ENCODE measurements around the gene DUSP1. TPM values are rescaled to one million over a fixed set of nuclear protein-coding genes. Genes with fewer than 3 reads are reported as not detected.

The DUSP1 gene
- total and polyA plus RNA-seq, 9 of the 15 experiments (the other 6 are each of a cell fraction or from before 2014, with no cell fraction given) = 2.1 to 14.2 (median 8.5) TPM

- no peak; the same call in 1 of the 2 replicates for TF ChIP-seq E2F1 (CRISPR knock-in tag; IDR thresholded peaks at IDR 0.05)
- no peak for TF ChIP-seq ARHGAP35 (IDR thresholded peaks at IDR 0.05; ENCODE audit: partially characterized antibody)
- peak; percentile 87 for TF ChIP-seq EP300 (IDR thresholded peaks at IDR 0.05; ENCODE audit: low read length)
- TF ChIP-seq, protein P1, sequence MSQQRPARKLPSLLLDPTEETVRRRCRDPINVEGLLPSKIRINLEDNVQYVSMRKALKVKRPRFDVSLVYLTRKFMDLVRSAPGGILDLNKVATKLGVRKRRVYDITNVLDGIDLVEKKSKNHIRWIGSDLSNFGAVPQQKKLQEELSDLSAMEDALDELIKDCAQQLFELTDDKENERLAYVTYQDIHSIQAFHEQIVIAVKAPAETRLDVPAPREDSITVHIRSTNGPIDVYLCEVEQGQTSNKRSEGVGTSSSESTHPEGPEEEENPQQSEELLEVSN (IDR thresholded peaks at IDR 0.05; ENCODE audit: borderline replicate concordance in 1 of 2, extremely low read depth in 1 of 2, insufficient read depth in 1 of 2, insufficient read length in 1 of 2, low read depth in 1 of 2, low read length in 1 of 2, poor library complexity in 1 of 2, severe bottlenecking in 1 of 2) = peak in 1 of 2 experiments; percentile 20
- peak; percentile 38; the same call in 1 of the 2 replicates for TF ChIP-seq ZBTB12 (CRISPR knock-in tag; IDR thresholded peaks at IDR 0.05)
- TF ChIP-seq HDAC2 (IDR thresholded peaks at IDR 0.05) = peak; percentile 87
- TF ChIP-seq CEBPZ (IDR thresholded peaks at IDR 0.05; ENCODE audit: borderline replicate concordance, low read depth, low read length) = no peak
- peak; percentile 83; the same call in 1 of the 2 replicates for TF ChIP-seq KLF16 (IDR thresholded peaks at IDR 0.05)
- TF ChIP-seq FOSL1 (tag; conservative IDR thresholded peaks at IDR 0.05) = peak; percentile 69
- peak; percentile 91 for TF ChIP-seq KLF13 (tag; IDR thresholded peaks at IDR 0.05; ENCODE audit: borderline replicate concordance, low read depth)
- TF ChIP-seq, protein P2, sequence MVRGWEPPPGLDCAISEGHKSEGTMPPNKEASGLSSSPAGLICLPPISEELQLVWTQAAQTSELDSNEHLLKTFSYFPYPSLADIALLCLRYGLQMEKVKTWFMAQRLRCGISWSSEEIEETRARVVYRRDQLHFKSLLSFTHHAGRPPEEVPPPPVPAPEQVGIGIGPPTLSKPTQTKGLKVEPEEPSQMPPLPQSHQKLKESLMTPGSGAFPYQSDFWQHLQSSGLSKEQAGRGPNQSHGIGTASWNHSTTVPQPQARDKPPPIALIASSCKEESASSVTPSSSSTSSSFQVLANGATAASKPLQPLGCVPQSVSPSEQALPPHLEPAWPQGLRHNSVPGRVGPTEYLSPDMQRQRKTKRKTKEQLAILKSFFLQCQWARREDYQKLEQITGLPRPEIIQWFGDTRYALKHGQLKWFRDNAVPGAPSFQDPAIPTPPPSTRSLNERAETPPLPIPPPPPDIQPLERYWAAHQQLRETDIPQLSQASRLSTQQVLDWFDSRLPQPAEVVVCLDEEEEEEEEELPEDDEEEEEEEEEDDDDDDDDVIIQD (CRISPR knock-in tag; IDR thresholded peaks at IDR 0.05) = no peak
- TF ChIP-seq ZMIZ1 (IDR thresholded peaks at IDR 0.05; ENCODE audit: low read depth in 2 of 2, low read length in 2 of 2) = no peak
Observed at GRCh38 chr5:172764861-172765765, 5.9 kb downstream of the DUSP1 start (continued).
